Subcutaneous adipose tissue (tissue), 4 donors: ENCODE data around the gene AP3M1. TPM values are rescaled to one million over a fixed set of nuclear protein-coding genes. Genes with fewer than 3 reads are reported as not detected.

Experiments used
- total RNA-seq, 4 donors: library from RNA; depleted of rRNA; stranded (reverse); fragments of >200 nt; gene quantifications; one replicate each; pipeline ENCODE4 v1.1.0, GENCODE V29; 2016
- TF ChIP-seq, protein P1 (sequence below): fragments of 450-650 bp; IDR thresholded peaks from one replicate; pipeline ENCODE4 v1.5.1; 2016; ENCODE audit warnings: low read depth, mild to moderate bottlenecking, control low read depth, antibody characterized with exemption, moderate library complexity

AP3M1 gene, protein sequence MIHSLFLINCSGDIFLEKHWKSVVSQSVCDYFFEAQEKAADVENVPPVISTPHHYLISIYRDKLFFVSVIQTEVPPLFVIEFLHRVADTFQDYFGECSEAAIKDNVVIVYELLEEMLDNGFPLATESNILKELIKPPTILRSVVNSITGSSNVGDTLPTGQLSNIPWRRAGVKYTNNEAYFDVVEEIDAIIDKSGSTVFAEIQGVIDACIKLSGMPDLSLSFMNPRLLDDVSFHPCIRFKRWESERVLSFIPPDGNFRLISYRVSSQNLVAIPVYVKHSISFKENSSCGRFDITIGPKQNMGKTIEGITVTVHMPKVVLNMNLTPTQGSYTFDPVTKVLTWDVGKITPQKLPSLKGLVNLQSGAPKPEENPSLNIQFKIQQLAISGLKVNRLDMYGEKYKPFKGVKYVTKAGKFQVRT
- total RNA-seq, result 10 to 100 TPM; 20.2 to 38.3 (median 24.6) TPM

DNA sequence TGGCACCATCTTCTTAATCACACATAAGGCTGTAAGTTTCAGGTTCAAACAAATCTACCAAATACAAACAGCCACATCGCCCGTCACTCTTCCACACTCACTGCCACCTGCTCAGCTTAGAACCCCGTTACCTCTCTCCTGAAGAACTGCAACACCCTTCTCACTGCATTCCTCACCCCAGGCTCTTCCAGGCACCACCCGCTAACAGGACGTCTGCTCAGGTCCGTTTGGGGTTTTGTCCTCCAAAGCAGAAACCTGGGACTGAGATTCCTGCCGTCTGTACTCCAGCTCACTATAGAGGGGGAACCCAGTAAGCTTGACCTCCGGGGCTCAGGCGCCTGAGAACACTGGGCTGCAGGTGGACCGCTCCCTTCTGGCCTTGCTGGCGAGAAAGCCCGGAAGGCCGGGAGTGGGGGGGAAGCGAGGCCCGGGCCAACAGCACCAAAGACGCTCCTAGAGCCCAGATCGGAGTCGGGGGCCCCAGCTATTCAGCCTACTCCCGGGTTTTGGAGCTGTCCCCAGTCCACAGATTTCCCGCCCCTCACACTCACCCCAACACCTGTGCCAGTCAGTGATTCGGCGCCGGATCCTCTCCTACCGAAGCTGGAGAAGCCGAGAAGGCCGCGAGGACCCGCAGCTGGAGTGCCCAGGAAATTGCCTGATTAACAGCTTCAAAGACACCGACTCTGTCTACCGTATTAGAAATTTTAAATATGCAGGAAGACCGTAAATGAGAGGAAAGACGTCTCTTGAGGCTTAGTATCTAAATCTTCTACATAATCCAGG, at the start of gene AP3M1:
Gene AP3M1 (minus strand): TSS at position 625 of the 786 bp plus-strand sequence. CDS start 12,449 bp downstream, outside the sequence.
- TF ChIP-seq, protein P1, sequence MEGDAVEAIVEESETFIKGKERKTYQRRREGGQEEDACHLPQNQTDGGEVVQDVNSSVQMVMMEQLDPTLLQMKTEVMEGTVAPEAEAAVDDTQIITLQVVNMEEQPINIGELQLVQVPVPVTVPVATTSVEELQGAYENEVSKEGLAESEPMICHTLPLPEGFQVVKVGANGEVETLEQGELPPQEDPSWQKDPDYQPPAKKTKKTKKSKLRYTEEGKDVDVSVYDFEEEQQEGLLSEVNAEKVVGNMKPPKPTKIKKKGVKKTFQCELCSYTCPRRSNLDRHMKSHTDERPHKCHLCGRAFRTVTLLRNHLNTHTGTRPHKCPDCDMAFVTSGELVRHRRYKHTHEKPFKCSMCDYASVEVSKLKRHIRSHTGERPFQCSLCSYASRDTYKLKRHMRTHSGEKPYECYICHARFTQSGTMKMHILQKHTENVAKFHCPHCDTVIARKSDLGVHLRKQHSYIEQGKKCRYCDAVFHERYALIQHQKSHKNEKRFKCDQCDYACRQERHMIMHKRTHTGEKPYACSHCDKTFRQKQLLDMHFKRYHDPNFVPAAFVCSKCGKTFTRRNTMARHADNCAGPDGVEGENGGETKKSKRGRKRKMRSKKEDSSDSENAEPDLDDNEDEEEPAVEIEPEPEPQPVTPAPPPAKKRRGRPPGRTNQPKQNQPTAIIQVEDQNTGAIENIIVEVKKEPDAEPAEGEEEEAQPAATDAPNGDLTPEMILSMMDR, result no peak

DNA sequence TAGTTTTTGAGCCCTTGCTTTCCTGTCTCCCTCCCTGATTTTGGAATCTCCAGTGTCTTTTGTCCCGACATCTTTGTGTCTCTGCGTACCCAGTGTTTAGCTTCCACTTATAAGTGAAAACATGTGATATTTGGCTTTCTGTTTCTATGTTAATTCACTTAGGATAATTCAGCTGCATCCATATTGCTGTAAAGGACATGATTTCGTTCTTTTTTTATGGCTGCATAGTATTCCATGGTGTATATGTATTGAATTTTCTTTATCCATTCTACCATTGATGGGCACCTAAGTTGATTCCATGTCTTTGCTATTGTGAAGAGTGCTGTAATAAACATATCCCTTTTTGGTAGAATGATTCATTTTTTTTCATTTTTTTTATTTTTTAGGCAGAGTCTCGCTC, 48.7 kb upstream of the AP3M1 start:
- TF ChIP-seq, protein P1, result no peak

DNA sequence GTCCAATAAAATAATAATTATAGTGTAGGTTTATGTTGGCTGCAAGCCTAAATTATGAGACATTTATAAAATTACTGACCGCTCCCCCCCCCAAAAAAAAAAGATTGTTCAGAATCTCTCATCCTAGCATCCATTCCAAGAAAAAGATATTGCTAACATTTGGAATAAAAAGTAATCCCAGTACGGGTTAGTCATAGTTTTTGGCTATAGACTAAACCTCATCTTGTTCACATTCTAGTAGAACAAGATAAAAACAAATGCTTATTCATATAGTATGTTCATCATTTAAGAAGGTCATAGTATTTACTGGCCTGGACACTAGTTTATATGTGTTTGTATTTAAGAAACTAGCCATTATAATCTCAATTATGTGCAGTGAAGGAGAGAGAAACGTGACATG, 44.4 kb upstream of the AP3M1 start:
- TF ChIP-seq, protein P1, result no peak

DNA sequence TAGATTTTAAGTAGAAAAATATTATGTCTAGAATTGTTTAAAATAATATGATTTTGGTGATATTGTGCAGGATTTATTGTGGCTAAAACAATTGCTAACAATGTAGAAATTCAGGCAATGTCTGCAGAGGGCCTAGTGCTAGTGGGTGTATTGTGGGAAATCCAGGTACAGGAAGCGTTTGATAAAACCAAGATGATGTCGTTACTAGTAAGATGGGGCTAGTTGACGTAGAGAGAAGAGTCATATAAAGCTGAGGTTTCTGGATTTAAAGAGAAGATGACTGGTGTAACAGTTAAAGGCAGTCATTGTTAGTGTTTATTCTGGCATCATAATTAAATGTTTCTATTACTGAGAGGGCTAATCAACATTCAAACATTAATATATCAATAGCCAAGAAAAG, 43.9 kb upstream of the AP3M1 start:
- TF ChIP-seq, protein P1, result no peak

DNA sequence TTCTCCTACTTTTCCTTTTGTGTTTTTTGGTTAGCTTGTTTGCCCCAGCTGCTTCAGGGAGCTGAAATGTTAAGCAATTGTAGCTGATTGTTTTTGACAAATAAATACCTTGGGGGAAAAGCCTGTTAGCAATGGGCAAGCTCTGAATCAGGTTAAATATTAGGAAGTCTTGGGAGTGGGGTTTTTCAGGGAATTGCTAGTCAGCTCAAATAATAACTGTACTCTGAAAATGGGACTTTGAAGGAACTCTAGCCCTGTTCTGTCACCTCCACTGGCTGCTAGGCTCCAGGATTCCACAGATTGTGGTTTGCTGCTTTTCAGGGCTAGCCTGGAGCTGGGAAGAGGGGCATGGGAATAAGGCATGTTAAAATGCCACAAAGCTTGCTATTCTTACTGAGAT, 39.9 kb upstream of the AP3M1 start:
- TF ChIP-seq, protein P1, result no peak

DNA sequence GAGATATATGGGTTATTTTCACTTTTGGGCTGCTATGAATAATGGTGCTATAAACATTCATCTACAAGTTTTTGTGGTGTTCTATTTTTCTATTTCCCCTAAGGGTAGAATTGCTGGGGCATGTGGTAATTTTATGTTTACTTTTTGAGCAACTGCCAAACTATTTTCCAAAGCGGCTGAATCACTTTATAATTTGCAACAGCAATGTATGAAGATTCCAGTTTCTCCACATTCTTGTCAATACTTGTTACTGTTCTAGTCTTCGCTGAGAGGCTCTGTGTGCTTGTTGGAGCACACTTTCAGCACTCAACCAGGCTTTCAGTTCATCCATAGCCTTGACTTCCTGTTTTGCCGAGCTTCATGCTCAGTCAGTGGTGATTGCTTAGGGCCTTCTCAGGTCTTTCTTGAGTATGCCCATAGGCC, 39.4 kb upstream of the AP3M1 start:
- TF ChIP-seq, protein P1, result no peak

DNA sequence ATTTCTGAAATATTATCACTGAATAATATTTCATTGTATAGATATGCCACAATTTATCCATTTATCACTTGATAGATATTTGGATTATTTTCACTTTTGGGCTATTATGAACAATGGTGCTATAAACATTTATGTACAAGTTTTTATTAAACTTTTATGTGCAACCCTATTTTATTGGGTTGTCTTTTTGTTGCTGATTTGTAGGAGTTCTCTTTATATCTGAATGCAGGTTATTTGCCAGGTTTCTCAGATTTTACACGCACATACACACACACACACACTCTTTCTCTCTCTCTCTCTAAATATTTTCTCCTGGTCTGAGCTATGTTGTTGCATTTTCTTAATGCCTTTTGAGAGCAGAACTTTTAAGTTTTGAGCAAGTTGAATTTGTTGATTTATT, 36.6 kb upstream of the AP3M1 start:
- TF ChIP-seq, protein P1, result no peak
